HUDEP-2 (cell line): ENCODE measurements around the gene PITPNC1.
A peak's percentile ranks its signal among the peaks of the same experiment; 100 is the strongest.
"Not testable (repeated sequence)": the region's sequence is repeated elsewhere in the genome, so short reads cannot be mapped to it uniquely, and the experiment has no call there.

ENCODE experiments used
- DNase-seq, 76 experiments: peaks; one replicate each; lab custom pipeline; 2025; ENCODE audit not compliant: unreplicated experiment in 76 of 76; lab: John Stamatoyannopoulos, UW

PITPNC1 gene

DNA sequence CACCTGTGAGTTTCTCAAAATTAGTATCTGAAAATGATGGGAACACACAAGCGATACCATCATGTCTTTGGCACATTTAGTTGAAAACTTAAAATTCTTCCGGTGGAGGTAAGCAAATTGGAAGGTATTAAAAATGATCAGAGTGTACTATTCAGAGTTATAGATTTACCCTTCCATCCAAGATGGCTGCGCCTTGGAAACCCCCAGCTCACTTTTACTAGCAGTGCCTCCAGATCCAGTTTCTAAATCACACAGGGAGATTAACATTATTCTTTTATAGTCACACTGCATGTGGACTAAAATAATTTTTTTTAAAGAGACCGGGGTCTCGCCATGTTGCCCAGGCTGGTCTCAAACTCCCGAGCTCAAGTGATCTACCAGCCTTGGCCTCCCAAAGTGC lies 15.0 kb downstream of the PITPNC1 start:
- DNase-seq: no peak

DNA sequence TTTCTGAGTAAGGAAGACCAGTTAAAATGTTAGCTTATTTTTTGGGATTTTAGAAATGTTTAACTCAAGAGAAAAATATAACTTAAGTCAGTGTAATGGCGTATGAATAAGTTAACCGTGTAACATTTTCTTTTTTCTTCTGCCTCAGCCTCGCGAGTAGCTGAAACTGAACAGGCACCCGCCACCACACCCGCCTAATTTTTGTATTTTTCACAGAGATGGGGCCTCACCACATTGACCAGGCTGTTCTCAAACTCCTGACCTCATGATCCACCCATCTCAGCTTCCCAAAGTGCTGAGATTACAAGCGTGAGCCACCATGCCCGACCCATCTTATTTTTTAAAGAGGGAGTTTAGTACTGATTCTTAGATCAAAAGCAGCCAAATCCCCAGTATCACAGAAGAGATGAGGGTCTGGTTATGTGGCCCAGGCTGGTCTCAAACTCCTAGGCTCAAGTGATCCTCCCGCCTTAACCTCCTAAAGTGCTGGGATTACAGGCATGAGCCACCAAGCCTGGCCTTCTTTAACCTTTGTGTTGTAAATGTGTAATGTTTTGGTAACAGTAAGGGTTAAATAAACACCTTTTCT lies 16.8 kb downstream of the PITPNC1 start:
- DNase-seq: no peak

DNA sequence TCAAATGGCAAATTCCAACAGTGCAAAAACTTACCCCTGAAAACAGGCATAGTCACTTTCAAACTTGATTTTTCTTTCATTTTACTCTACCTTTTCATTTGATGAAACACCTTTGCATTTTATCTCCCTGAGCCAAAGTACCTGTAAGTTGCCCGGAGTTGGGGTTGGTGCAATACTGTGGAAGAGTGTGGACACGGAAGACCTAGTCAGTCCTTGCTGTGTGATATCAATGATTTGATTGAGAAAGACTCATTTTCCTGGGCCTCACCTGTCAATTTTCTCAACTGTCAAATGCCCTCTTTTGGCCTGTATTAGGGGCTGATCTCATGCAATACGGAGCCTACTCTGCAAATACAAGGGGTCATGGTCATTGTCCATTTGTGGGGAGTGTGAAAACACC lies 22.6 kb downstream of the PITPNC1 start:
- no peak for DNase-seq

DNA sequence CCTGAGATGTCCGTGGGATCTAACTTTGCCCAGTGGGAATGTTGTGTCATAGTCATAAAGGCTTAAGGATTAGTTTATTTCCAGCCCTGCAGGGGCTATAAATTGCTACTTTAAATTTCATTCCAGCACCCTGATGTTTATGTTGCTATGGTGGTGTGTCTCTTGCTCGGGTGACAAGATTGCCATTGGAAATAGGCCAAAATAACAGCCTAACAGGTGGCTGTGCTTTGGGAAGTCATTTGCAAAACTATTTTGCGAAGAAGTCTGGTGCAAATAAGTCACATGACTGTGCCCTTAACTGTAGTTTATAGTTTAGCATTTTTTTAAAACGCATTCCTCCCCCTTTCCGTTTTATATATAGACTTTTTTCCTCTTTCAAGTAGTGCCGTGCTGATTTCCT lies 23.1 kb downstream of the PITPNC1 start:
- DNase-seq: no peak

DNA sequence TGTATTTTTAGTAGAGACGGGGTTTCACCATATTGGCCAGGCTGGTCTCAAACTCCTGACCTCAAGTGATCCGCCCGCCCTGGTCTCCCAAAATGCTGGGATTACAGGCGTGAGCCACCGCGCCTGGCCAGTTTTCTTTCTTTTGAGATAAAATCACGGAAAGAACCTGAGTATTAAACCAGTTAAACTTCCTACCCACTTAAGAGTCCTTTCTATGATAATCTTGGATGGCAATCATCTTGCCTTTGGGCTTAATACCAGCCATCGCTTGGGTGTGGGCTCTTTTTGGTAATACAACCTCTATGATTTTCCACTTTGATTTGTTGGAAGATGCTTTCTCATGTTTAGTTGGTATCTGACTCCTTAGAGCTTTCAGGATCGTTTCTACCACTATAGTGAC lies 24.0 kb downstream of the PITPNC1 start:
- DNase-seq: no peak

DNA sequence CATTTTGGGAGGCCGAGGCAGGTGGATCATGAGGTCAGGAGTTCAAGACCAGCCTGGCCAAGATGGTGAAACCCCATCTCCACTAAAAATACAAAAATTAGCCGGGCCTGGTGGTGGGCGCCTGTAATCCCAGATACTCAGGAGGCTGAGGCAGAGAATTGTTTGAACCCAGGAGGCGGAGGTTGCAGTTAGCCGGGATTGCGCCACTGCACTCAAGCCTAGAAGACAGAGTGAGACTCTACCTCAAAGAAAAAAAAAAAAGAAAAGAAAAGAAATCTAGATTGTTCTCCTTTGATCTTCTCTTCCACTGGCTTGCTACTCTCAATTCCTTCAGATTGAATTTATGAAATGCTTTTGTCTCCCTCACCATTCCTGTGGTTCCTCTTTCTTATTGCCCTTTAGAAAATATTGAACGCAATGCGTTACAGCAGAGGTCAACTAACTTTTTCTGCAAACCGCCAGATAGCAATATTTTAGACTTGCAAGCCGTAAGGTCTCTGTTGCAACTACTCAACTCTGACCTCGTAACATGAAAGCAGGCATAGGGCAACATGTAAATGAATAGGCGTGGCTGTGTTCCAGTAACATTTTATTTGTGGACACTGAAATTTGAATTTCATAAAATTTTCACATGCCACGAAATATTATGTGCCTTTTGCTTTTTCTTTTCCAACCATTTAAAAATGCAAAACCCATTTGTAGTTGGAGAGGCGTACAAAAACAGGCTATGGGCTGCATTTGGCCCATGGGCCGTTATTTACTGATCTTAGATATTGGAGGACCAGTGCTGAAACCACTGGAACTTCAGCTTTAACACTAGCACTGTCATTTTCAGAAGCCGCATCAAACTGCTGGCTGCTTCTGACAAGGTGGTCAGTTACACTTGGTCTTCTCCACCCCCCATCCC lies 24.8 kb downstream of the PITPNC1 start:
- no peak for DNase-seq

DNA sequence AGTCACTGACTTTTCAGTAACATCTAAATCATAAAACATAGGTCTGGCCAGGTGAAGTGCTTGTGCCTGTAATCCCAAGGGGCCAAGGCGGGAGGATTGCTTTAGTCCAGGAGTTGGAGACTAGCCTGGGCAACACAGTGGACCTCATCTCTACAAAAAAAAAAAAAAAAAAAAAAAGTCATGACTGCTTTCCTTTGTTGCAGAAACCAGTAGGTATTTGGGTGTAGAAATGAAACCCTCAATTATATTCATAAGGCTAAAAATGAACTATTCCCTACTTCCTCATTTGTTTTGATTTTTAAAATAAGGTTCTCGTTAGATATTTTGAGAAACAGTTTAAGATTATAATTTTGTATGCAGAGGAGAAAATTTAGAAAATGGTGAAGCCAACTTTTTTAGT lies 26.0 kb downstream of the PITPNC1 start:
- no peak for DNase-seq

DNA sequence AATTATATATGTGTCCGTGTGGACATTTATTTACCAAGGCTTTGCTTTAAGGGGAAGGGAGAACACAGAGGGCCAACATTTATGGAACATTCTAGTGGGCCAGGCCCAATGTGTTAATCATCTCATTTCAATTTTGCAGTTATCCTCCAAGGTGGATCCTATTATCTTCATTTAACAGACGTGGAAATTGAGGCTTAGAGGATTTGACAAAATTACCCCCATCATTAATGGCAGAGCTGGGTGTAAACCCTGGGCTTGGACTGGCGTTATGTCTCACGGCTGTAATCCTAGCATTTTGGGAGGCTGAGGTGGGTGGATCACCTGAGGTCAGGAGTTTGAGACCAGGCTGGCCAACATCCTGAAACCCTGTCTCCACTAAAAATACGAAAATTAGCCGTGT lies 26.4 kb downstream of the PITPNC1 start:
- no peak for DNase-seq

DNA sequence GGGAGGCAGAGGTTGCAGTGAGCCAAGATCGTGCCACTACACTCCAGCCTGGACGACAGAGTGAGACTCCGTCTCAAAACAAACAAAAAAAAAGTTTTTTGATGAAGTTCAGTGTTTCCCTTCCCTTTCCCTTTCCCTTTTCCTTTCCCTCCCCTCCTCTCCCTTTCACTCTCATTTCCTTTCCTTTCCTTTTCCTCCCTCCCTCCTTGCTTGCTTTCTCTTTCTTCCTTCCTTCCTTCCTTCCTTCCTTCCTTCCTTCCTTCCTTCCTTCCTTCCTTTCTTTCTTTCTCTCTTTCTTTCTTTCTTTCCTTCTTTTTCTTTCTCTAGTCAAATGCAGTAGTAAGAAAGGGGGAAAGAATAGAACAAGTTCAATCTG lies 31.4 kb downstream of the PITPNC1 start:
- not testable (repeated sequence) for DNase-seq

DNA sequence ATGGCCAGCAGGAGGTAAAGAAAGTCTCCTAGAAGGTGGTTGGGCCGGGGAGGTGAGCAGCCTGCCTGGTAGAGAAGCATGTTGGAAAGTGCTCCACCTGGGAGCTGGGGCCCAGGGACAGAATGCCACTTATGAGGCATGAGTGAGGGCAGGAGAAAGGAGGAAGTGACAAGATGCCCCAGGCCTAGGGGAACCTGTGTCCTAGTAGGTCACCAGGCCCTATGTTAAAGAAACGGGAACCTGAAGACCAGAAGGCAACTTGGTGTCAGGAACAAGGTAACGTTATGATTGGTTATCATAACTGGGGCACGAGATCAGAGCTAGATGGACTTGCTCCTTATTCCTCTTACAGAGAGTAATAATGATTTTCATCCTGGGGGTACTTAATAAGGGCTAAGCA lies 34.3 kb downstream of the PITPNC1 start:
- DNase-seq: no peak

DNA sequence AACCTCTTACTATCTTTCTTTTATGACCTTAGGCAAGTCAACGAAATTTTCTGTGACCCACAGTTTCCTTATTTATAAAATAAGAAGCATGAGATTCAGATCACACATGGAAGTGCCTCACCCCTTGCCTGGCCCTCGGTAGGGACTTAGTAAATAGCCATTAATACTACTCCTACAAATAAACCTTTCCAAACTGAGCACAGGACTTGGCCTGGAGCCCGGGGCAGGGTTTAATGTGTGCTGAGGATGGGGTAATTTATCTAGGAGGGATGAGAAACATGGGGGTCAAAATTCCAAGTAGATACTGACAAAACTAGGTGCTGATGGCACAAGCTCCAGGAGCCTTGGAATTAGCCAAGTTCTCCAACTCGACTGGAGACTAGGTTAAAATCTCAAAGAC lies 35.0 kb downstream of the PITPNC1 start:
- no peak for DNase-seq

DNA sequence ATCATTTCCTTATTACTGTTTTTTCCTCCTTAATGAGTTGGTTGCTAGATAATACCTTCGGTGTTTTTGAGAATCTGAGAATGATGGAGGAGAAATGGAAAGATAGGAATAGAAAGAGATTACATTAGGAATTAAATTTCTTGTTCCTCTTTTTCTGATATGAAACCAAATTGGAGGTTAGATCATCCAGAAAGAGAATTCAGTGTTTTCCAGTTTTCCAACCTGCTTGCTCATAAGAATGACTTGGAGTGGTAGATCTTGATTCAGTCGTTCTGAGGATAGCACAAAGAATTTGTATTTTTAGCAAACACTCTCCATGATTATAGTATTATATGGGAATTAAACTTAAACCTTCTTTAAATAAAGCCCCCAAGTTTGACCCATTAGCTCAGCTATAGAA lies 35.9 kb downstream of the PITPNC1 start:
- no peak for DNase-seq

DNA sequence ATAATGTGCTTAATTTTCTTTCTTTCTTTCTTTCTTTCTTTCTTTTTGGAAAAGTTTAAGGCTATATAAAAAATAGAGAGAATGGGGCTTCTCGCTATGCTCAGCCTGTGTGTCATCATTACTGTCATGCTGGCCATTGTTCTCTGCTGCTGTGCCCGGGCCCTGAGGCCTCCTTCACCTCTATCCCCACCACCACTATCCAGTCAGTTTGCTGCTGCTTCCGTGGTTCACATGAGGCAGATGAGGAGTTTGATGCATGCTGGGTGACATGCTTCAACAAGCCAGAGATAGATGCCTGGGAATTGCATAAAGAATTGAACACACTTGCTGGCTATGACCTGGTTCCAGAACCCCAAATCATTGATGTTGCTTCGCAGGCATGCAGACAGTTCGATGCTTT lies 36.3 kb downstream of the PITPNC1 start:
- no peak for DNase-seq

DNA sequence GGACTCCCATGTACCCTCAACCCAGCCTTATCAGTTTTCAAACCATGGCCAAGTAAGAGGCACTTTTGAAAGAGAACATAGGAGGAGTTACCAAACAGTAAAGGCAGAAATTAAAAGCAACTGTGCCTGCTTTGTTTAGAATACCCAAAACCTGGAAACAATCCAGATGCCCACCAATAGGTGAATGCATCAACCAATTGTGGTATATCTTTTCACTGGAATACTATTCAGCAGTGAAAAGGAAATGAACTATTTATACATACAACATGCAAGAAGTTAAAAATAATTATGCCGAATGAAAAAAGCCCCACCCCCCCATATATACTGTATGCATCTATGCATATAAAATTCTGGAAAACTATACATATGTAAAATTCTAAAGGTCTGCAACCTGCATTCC lies 37.0 kb downstream of the PITPNC1 start:
- no peak for DNase-seq

DNA sequence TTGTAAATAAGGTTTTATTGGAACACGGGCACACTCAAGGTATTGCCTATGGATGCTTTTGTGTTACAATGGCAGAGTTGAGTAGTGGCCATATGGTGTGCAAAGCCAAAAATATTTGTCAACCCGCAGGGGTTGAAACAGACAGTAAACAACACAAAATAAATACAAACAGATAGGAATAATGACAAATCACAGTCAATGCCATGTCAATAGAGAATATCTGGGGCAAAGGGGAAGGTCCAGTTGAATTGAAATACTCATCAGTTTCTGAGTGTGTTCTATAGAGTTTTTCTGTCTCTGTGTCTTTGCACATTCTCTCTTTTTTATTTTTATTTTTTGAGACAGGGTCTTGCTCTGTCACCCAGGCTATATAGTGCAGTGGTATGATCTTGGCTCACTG lies 37.5 kb downstream of the PITPNC1 start:
- no peak for DNase-seq

DNA sequence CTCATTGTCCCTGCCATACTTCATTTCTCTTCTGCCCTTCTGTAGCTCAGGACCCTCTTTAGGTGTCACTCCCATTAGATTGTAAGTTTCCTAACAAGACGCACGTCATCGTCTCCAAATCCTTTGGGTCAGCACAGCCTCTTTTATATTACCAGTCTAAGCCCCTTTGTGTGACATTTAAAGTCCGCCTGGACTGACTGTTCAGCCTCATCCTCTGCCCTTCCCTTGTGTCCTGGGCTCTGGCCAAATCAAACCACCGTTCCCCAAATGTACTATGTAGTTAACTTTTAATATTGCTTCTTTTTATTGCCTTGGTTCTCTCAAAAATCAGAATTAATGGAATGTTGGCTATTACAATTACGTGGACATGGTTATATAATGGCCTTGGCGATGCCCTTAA lies 38.2 kb downstream of the PITPNC1 start:
- no peak for DNase-seq

DNA sequence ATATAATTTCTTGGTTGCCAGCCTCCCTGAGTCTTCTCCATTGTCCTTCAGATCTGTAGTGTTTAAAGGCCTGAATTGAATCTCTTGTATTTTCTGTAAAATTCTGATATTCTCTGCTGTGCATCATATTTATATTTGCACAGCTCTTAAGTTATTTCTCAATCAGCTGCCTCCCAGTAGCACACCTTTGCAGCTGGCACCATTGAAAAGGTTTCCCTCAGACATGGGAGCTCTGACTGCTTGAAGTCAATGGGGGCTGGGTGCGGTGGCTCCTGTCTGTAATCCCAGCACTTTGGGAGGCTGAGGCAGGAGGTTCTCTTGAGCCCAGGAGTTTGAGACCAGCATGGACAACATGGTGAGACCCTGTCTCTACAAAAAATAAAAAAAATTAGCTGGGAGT lies 40.4 kb downstream of the PITPNC1 start:
- DNase-seq: no peak

DNA sequence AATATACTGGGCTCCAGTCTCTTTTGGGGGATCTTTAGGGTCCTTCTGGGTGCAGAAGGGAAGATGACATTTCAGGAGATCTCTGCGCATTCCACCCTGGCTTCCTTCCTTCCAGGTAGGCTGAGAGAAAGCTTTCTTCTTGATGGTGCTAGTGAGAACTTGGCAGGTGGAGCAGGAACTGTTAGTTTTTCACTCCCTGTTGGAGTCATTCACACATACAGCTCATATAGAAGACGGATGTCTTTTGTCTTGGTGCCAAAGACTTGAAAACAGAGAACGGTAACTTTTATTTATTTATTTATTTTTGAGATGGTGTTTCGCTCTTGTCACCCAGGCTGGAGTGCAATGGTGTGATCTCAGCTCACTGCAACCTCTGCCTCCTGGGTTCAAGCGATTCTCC lies 43.9 kb downstream of the PITPNC1 start:
- no peak for DNase-seq

DNA sequence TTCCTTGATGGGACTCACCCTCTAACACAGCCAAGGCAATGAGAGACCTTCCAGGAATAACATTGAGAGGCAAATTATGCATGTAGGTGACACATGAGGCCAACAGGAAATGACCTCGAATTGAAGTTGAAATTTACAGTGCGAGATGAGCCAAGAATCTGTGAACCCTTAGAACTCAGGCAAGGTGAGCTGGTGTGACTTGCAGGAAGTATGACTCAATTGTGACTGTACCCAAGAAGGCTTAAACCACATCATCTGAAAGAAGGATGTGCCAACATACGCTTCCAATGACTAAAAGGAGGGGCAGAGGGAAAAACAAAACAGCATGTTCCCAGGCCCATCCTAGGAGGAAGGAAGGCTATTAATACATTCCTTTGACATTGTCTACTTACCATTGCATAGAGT lies 44.8 kb downstream of the PITPNC1 start:
- peak in 1 of 76 experiments; percentile 3 for DNase-seq

DNA sequence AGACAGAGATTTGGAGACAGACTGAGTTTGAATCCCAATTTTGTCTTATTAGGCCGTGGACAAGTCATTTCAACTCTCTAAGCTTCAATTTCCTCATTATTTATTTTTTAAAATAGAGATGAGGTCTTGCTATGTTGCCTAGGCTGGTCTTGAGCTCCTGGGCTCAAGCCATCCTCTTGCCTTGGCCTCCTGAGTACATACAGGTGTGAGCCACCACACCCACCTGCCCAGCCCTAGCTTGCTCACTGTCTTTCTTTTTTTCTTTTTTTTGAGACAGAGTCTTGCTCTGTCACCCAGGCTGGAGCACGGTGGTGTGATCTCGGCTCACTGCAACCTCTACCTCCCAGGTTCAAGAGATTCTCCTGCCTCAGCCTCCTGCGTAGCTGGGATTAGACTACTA lies 45.2 kb downstream of the PITPNC1 start:
- DNase-seq: not testable (repeated sequence)

DNA sequence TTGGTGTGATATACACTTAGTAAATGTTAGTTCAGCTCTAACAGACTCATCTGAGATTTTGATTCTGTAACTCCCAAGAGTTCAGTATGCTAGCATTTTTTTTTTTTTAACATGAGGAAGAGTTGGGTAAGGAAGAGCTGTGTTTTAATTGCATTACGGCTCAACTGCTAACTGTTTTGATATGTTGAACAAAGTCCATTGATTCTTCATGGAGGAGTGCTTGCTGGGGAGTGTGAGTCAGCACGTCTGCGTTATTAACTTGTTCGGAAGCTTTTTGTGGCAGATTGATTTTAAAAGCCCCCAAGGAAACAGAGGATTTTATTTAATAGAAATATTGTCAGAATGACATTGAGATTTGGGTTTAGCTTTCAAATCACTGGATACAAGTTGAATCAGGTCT lies 45.8 kb downstream of the PITPNC1 start:
- no peak for DNase-seq

DNA sequence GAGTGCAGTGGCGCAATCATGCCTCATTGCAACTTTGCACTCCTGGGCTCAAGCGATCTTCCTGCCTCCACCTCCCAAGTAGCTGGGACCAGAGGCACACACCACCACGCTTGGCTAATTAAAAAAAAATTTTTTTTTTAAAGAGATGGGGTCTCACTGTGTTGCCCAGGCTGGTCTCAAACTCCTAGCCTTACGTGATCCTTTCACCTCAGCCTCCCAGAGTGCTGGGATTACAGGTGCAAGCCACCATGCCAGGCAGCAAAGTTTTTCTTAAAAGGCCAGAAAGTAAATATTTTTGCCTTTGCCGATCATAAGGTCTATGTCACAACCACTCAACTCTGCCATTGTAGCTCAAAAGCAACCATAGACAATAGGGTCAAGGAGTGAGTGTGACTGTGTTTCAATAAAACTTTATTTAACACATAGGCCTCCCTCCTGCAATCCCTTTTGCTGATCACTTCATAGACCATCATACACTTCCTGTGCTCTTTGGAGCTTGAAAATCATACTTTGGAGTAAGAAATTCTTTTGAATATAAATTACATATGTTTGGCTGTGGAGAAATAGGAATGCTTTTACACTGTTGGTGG lies 48.6 kb downstream of the PITPNC1 start:
- no peak for DNase-seq
